NCI-H187 (cell line): Measurements from ENCODE around the gene SURF2.
A peak's percentile ranks its signal among the peaks of the same experiment; 100 is the strongest.

ENCODE experiments used
- DNase-seq, 2 experiments: peaks; one replicate each; lab custom pipeline; 2025; lab: John Stamatoyannopoulos, UW

SURF2 gene

DNA sequence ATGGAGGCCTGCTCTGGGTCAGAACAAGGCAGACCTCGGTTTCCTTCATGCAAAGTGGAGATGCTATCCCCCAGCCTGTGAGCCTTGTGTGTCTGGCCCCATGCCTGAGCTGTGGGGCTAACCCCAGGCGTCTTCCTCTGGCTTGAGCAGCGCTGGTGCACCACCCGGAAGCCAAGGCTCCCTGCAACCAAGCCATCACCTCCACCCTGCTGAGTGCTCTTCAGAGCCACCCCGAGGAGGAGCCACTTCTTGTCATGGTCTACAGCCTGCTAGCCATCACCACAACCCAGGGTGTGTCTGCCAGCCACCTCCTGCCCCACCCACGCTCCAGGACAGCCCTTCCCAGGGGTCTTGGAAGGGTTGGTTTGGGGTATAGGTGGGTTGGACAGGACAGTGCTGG is 45.2 kb downstream of the SURF2 start:
- DNase-seq, result no peak

GRCh38 chr9:133402689-133403088 is 46.3 kb downstream of the SURF2 start:
- DNase-seq, result no peak

GRCh38 chr9:133403766-133404453 is 47.6 kb downstream of the SURF2 start:
- peak in 1 of 2 experiments; percentile 20 for DNase-seq

- no peak for DNase-seq
Measured at GRCh38 chr9:133404454-133405002, 48.2 kb downstream of the SURF2 start.

DNA sequence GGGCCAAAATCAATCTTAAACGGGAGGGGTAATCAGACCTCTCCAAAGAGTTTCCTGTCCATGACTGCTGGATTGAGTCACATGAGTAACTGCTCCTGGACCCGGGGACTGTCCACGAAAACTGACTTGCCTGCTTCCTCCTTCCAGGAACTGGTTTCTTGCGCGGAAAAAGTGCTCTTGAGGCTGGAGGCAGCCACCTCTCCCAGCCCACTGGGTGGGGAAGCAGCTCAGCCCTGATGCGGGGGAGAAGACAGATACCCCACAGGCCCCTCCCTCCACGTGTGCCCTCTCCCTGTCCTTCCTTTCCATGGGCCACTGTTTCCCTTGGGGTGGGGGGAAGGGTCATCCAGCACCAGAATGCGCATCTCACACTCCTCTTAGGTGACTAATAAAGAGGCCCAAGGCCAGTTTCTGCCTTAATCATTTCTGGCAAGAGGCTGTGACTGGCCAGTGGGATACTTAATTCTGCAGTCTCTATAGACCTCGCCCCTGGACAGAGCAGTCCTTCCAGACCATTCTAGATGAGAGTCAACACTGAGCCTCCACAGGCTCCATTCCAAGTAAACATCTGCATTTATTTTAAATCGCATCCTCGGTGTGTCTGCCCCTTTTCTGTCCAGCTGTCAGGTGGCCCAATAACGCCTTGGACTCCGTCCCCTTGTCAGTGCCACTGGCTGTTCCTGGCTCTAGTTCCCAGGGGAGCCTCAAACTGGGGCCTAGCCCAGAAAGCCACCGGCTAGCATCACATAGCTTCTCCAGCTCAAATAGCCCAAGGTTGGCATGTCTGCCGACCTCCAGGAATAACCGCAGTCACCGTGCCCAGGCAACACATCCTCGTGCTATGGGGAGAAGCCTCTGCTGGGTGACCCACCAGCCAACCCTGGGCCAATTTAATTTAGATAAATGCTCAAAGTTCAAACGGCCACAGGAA is 49.4 kb downstream of the SURF2 start:
- no peak for DNase-seq

DNA sequence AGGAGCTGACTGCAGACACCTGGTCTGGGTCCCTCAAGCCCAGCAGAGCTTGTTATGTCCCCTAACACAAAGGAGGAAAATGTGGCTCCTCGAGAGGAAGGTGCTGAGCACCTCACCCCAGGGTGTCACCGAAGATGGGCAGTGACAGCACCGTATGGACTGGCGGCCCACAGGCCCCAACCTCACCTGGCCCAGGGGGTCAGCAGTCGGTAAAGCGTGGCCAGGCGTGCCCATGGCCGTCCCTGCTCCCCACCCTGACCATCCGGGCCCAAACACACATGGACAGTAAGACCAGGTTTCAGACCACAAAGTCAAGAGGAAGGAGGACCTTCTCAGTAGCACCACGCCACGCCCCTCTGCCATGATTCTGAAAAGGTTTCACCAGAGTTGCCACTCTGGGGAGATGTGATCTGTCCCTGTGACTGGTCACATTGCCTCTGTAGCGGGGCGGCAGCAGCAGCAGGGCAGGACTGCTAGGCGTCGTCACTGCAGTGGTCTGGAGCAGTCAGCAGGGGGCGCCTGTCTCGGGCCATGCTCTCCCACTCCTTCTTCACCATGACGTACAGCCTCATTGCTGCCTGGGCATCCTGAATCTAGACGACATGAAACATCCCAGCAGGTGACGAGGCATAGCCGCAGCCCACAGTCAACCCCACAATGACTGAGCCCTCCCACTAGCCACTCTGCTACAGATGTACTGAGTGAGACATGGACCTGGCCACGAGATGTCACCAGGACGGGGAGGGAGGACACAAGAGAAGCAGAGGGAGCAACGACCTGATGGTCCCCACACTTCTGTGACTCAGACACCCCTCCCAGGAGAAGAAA is 50.3 kb downstream of the SURF2 start:
- no peak for DNase-seq

DNA sequence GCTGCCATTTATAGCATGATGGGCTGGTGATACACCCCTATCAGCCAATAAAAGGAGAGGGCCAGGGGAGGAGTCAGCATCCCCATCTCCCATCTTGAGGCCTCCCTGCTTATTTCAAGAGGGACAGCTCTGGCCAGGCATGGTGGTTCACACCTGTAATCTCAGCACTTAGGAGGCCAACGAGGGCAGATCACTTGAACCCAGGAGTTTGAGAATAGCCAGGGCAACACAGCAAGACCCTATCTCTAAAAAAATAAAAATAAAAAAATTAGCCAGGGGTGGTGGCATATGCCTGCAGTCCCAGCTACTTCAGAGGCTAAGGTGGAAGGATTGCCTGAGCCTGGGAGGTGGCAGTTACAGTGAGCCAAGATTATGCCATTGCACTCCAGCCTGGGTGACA is 51.7 kb downstream of the SURF2 start:
- DNase-seq, result no peak
